Pons (tissue), 1 donor: Measurements from ENCODE around the gene ABCG1.
A peak's percentile ranks its signal among the peaks of the same experiment; 100 is the strongest.
"Not testable (repeated sequence)": the region's sequence is repeated elsewhere in the genome, so short reads cannot be mapped to it uniquely, and the experiment has no call there.

ENCODE experiments used
- DNase-seq: peaks from one replicate; pipeline ENCODE4 v3.0.0-alpha.2; 2016; ENCODE audit warnings: low spot score

ABCG1 gene

DNA sequence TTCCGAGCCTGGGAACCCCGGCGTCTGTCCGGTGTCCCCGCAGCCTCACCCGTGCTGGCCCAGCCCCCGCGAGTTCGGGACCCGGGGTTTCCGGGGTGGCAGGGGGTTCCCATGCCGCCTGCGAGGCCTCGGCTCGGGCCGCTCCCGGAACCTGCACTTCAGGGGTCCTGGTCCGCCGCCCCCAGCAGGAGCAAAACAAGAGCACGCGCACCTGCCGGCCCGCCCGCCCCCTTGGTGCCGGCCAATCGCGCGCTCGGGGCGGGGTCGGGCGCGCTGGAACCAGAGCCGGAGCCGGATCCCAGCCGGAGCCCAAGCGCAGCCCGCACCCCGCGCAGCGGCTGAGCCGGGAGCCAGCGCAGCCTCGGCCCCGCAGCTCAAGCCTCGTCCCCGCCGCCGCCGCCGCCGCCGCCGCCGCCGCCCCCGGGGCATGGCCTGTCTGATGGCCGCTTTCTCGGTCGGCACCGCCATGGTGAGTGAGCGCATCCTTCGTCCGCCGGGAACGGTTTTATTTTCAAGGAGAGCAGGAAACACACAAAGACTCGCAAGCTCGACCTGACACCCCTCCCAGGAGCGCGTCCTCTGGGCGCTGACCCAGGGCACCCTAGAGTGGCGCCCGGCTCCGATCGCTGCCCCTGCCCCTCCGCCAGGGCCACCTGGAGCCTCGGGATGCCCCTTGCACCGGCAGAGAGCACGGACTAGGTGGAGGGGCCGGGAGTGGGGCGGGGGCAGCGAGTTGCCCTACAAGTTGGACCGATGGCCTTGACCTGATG is at the start of gene ABCG1:
ABCG1 (plus strand) TSS at position 305 of the 770 bp plus-strand sequence; CDS start at position 428, 123 bp downstream.
- no peak for DNase-seq

DNA sequence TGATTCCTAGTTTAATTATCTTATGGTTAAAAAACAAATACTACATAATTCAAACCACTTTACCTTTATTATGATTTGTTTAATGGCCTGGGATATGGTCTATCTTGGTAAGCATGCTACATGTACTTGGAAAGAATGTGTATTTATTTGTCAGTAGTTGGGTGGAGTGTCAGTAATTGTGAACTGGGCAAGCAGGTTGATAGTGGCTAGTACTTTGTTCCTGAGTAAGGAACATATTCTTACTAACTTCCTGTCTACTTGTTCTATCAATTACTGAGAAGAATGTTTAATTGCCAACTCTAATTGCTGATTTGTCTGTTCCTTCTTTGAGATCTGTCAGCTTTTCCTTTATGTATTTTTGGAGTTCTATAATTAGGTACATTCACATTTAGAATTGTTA is 49.2 kb upstream of the ABCG1 start:
- DNase-seq, result no peak

DNA sequence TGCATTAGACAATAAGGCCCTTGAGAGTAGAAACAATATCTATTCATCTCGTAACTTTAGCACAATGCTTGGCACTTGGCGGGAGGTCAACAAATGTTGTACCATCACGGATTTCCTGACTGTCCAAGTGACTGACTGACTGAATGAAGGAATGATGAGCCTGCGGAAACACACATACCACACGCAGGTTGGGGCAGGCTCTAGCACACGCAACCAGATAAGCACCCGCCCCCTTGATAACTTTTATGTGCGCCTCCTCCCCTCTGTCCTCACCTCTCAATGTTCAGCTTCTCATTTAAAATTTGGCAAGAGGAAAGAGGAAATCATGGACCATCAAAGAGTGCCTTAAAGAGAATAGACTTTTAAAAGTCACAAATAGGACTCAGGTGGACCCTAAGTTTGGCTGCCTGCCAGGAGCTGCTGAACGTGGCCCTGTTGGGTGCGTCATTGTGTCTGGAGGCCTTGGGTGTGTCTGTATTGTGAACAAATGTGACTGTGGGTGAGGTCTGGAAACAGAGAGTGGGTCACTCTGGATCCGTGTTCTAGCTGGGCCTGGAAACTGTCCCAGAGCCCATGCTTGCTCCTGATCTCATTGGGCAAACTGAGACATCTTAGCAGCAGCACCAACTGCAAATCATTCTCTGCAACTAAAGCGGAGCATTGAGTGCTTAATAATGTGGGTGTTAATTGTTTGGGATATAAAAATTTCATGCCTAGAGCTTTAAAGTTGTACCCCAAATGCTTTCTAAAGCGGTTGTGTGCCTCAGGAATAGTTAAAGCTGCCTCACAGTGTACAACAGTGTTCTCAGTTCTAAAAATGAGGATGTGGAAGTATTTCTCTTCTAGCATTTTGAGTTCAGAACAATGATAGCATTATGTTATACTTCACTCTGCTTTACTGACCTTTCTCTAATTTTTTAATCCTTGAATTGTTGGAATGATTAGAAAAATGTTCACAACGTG is 47.6 kb upstream of the ABCG1 start:
- DNase-seq, result peak; percentile 92

DNA sequence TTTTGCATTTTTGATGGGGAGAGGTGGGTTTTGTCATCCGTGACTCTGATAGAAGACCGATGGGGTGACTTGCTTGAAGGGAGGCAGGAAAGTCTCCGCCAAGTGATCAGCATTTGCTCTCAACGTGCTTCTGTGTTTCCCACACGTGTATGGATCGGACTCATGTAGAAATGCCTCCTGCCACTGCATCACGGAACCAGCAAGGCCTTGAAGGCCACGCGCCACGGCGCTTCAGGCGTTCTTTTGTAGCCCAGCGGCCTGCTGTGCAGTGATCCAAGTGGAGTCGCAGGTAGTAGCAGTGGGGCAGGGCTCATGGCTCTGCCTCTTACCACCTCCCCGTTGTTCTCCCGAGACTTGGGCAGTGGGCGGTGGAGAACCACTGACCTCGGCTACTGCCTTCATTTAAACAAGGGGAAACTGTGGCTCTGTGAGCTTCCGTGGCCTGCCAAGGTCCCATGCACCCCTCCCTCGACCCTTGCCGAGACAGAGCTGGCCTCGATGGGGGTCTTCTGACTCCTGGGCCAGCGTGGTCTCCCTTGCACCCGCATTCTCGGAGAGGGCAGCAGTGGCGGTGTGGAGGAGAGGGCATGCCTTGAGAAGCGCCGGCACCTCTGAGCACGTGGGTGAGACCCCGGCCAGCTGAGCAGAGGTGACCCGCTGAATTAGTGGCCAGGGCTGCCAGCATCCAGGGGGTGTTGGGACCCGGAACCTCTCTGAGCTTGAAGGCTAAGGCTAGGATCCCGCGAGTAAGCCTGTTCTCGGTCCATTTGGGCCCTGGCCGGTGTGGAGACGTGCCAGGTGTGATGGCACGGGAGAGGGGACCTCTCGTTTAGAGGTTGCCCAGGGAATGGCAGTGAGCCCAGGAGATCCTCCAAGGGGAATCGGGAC is 46.1 kb upstream of the ABCG1 start:
- no peak for DNase-seq

DNA sequence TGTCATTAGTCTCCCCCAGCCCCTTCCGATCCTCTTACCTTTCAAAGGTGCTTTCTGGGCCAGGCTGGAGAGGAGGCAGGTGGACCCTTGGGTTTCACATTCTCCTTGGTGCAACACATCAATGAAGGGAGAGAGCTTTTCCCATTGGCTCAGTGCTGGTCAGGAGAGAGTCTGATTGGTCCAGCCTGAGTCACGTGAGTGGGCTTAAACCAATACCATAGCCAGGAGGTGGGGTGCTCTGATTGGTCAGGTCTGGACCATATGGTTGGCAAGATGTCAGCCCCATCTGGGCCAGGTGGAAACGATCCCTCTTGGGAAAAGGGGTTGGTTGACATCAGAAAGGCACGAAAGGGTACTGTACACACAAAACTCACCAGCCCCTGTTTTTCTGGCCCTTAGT is 44.8 kb upstream of the ABCG1 start:
- no peak for DNase-seq

DNA sequence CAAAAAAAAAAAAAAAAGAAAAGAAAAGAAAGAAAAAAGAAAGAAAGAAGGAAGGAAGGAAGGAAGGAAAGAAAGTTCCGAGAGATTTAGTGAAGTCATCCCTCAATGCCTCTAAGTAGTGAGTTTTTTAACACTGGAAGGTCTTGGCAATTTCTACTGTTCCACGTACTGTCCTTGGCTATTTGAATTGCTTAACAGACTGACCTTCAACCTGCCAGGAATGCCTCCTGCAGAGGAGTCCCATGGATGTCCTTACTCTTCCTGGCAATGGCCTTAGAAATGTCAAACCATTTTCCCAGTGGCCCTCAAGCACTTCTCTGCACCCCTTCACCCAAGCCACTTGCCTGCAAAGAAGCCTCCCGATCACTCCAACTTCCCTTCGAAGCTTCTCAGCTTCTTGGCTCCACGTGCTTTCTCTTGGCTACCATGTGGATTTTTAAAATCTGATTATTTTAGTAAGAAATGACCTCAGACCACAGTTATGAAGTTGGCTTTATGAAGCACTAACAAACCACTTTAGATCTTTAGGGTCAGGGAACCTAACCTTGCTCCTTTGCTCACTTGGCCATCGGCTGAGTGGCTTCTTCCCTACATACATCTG is 43.7 kb upstream of the ABCG1 start:
- no peak for DNase-seq

DNA sequence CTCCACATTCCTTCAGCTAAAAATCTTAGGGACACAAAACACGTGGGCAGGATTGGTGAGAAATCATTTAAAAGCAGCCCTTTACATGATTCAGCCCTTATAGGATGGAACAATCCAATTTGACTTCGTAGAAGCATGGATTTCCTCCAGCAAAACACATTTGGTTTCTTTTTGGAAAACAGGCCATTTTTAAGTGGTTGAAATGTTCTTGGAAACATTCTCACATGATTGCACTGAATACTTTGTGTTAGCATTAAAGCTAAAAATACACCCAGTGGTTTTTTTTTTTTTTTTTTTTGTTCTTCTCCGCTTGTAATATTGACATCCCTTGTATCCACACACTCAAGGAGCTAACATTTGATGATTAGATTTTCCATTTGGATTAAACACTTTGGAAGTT is 42.1 kb upstream of the ABCG1 start:
- no peak for DNase-seq

DNA sequence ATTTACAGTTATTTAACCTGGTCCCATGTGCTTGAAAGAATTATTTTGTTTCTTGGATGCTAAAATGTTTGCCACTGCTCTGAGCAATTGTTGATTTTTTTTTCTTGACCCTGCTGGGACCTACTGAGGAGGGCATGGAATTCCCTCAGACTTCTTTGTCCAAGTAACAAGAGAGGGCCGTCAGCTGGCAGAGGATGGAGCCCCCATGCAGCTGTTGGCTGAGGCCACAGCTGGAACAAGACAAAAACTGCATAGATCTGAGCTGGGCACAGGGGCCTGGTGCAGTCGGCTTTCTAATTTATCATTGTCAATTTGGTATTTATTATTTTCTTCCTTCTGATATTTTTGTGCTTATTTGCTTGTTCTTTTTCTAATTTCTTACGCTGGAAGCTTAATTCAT is 39.6 kb upstream of the ABCG1 start:
- no peak for DNase-seq

DNA sequence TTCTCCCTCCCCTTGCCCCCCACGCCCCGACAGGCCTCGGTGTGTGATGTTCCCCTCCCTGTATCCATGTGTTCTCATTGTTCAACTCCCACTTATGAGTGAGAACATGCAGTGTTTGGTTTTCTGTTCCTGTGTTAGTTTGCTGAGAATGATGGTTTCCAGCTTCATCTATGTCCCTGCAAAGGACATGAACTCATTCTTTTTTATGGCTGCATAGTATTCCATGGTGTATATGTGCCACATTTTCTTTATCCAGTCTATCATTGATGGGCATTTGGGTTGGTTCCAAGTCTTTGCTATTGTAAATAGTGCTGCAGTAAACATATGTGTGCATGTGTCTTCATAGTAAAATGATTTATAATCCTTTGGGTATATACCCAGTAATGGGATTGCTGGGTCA is 38.9 kb upstream of the ABCG1 start:
- not testable (repeated sequence) for DNase-seq

DNA sequence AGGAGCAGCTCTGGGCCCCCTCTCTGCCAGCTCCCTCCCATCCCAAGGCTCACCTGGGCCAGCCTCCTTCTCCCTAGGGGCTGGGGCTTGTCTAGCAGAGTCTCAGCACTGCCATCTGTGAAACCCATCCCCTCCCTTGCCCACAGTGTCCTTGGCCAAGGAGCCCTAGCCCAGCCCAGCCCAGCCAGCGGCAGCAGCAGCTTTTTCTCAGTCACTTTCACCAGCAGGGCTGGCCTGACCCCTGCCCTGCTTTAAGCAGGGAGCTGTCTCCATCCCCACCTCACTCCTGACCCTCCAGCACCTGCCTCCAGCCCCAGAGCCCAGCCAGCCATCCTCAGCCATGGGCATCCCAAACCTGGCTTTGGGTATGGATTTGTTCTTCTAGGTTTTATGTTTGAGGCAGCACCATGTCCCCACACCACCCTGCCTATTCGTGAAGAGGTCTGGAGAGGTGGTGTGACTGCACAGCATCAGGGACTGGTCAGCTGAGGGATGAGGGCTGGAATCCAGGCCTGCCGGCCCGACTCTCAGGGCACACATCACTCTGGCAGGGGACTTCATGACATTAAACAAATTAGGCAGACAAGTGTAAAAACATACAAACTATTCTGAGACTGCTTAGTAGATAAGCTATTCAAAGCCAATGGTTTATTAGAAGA is 36.1 kb upstream of the ABCG1 start:
- DNase-seq, result no peak

DNA sequence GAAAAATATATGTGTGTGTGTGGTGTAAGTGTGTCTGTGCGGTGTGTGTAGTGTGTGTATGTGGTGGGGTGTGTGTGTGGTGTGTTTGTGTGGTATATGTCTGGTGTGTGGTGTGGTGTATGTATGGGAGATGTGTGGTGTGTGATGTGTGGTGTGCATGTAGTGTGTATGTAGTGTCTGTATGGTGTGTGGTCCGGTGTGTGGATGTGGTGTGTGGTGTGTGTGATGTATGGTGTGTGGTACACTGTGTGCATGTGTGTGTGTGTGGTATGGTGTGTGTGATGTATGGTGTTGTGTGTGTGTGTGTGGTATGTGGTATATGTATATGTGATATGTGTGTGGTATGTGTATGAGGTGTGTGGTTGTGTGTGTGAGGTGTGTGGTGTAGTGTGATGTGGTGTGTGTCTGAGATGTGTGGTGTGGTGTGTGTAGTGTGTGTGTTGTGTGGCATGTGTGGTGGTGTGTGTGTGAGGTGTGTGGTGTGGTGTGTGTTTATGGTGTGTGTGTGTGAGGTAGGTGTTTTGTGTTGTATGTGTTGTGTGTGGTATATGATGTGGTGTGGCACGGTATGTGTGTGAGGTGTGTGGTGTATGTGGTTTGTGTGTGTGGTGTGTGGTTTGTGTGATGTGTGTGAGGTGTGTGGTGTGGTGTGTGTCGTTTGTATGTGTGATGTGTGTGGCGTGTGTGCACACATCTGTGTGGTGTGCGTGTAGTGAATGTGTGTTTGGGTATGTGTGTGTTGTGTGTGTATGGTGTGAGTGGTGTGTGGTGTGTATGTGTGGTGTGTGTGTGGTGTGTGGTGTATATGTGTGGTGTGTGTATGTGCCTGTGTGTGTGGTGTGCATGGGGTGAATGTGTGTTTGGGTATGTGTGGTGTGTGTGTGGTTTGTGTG is 35.3 kb upstream of the ABCG1 start:
- DNase-seq, result no peak

DNA sequence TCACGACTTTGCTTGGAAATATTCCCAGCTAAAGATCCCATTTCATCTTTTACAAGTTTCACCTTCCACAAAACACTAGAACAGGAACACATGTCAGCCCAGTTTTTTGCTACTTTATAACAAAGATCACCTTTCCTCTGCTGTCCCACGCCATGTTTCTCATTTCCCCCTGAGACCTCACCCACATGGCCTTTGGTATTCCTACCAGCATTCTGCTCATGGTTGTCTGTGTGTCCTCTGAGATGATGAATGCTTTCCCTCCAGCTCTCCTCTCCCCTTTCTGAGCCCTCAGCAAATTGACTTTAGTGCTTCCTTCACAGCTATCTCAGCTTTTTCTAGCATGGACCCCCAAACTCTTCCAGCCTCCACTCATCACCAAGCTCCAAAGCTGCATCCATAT is 32.3 kb upstream of the ABCG1 start:
- no peak for DNase-seq

DNA sequence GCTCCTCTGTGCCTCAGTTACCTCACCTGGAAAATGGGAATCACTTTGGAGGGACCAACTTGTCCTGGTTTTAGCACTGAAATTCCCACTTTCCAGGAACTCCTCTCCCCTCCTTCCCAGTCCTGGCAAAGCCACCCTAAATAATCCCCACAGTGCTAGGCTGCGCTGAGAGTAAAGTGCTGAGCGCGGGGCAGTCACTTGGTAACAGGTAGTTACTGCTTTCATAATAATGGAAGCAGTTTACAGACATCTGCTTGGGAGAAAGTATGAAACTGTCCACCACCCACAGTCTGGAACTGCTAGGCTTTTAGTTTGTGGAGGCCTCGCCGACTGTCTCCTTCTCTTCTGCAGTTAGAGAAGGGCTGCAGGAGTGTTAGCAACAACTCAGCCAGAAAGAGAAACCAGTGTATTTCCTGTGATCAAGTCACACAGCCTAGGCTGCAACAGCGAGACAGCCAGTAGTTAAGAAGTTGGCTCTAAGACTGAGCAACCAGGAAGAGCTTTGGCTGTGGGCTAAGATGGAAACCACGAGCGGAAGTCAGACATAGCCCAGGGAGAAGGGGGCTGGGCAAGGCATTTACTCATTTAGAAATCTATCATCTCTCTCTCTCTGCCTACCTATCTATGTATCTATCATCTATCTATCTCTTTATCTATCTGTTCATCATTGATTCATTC is 30.8 kb upstream of the ABCG1 start:
- DNase-seq, result peak; percentile 78

DNA sequence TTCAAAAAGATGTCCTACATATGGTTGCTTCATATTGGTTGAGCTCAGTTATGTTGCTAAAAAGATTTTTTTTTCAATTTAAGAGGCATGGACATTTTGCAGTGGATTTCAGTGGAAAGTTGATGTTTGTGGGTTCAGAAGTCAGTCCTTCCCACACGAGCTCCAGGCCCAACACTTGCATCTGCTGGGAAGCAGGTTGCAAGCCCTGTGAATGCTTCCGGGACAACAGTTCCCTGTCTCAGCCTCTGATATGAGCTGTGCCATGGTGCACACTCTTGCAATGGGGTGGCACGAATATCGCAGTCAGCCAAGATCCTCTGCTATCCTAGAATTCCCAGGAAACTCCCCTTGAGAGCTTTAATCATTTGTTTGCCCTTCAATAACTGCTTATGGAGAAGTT is 30.3 kb upstream of the ABCG1 start:
- DNase-seq, result no peak

DNA sequence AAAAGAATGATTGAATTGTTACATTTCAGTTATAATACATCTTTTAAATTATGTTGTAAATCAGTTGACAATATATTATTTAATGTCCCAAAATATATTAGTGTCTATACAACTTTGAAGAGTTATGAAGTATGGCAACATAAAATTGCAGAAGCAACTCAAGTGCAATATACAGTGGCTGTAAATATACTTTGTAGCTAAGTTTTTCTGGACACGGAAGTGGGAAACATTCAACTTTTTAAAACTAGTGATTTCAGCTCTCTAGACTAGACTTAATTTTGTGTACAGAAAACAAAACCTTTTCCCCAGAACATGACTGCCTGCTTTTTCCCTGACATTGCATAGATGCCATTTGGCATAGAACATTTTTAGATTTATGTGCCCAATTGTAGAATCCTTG is 29.5 kb upstream of the ABCG1 start:
- DNase-seq, result no peak

DNA sequence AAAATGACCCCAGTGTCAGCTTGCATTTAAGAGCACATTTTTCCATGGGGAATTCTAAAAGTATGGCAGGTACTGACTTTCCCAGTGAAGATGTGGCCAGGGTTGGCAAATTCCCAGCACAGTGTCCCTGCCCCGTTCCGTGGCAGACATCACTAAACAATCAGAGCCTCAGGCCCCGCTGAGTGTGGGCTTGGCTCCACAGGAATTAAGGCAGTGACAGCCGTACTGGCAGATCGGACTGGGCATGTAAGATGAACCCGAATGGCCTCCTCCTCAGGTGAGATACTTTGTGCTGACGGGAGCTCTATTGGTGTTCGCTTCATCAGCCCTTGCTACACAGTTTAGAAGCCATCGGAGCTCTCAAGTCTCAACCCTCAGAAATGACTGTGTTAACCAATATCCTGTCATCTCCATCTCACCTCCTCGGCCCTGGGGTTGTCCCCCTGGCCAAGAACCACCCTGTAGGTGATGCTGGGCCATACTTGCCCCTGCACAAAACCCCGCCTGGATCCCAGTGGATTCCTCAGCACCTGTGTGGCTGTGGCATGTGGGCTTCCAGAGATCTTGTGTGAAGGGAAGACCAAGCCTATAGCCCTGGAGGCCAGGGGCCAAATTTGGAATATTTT is 29.0 kb upstream of the ABCG1 start:
- no peak for DNase-seq

DNA sequence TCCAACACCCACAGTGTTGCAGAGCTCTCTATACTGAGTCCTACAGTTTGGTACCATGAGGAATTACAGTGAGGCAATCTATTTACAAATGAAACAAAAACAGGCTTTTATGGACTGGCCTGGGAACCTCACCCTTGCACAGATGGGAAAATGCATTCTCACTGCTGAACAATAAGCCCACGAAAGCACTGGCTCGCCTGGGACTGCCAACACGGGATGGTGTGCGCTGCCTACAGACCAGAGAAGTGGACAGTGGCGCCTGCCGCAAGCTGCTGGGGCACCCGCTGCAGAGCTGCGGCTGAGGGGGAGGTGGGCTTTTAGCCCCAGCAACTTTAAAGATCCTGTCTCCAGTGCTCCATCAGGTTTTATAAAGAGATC is 28.5 kb upstream of the ABCG1 start:
- DNase-seq, result peak; percentile 75

DNA sequence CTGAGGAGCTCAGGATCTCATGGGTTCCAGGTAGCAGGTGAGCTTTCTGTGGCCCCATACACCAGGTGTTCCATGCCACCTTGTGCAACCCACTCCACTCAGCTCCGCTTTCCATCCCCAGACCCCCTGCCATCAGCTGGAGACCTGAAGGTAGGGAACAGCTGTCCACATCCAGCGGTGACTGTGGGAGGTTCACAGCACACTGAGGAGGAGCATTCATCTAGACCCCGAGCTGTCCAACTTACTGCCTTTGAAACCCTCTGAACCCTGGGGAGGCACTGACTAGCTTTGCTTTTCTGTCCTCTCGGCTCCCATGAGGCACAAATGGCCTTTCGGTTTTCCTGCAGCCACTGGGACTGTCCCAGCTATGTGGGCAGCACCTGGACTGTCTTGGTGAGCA is 27.9 kb upstream of the ABCG1 start:
- DNase-seq, result no peak
